B cell (primary cell): Measurements from ENCODE around the gene CTXND1. TPM values are rescaled to one million over a fixed set of nuclear protein-coding genes. Genes with fewer than 3 reads are reported as not detected.

Experiments used
- ATAC-seq: fragments of 200-7000 bp; cut with Tn5 transposase; one replicate; pipeline ENCODE4 v1.10.0; 2021; ENCODE audit warnings: low read depth, mild to moderate bottlenecking, moderate number of reproducible peaks, moderate library complexity
- CTCF ChIA-PET: fragments of 350-600 bp; sonication (Branson Sonifier 250); formaldehyde crosslinking; loops from one replicate; lab custom pipeline; 2021; ENCODE audit warnings: antibody characterized with exemption, inconsistent platforms; lab: Charles Lee
- POLR2A ChIA-PET: fragments of 350-600 bp; sonication (Branson Sonifier 250); formaldehyde crosslinking; loops from one replicate; lab custom pipeline; 2021; ENCODE audit warnings: antibody characterized with exemption; lab: Charles Lee
- DNase-seq: peaks from one replicate; pipeline ENCODE4 v3.0.0; 2013
- H2AFZ ChIP-seq: 2 replicates; pipeline ENCODE4 v1.6.1; 2012; ENCODE audit warnings: mild to moderate bottlenecking, low read depth, low read length; ENCODE audit not compliant: insufficient read depth, poor library complexity, severe bottlenecking
- H3K27ac ChIP-seq, 2 donors: 1 replicate in 1 of 2; 2 replicates in 1 of 2; pipeline ENCODE4 v1.5.1; 2012 to 2013; ENCODE audit warnings: low read length in 2 of 2, mild to moderate bottlenecking in 2 of 2, moderate library complexity in 1 of 2
- H3K27me3 ChIP-seq, 4 experiments: fragments of 200-600 bp in 1 of 4; sonication (generic) in 1 of 4; replicated peaks in 1 of 4; 1 replicate in 2 of 4; 2 replicates in 2 of 4; pipeline versions ENCODE4 v1.6.1 to v1.7.0; 2013 to 2016; ENCODE audit warnings: low read length in 3 of 4, mild to moderate bottlenecking in 2 of 4, mixed read lengths in 1 of 4, moderate library complexity in 1 of 4; ENCODE audit not compliant: insufficient read depth in 4 of 4, control insufficient read depth in 3 of 4; ENCODE audit errors: control extremely low read depth in 1 of 4
- H3K36me3 ChIP-seq, 2 experiments: replicated peaks in 1 of 2; 1 replicate in 1 of 2; 2 replicates in 1 of 2; pipeline versions ENCODE4 v1.6.1 to v1.7.1; 2013; ENCODE audit warnings: low read length in 1 of 2; ENCODE audit not compliant: insufficient read depth in 2 of 2, control insufficient read depth in 1 of 2; ENCODE audit errors: control extremely low read depth in 1 of 2, extremely low read depth in 1 of 2
- H3K4me1 ChIP-seq, 2 donors: fragments of 200-600 bp in 1 of 2; sonication (generic) in 1 of 2; 1 replicate in 1 of 2; 2 replicates in 1 of 2; pipeline versions ENCODE4 v1.5.1 to v1.6.1; 2013 to 2017; ENCODE audit warnings: low read length in 2 of 2; ENCODE audit not compliant: control insufficient read depth in 2 of 2, insufficient read depth in 2 of 2
- H3K4me2 ChIP-seq: replicated peaks from 2 replicates; pipeline ENCODE3; 2012; ENCODE audit warnings: mild to moderate bottlenecking, low read depth, low read length; ENCODE audit not compliant: poor library complexity, severe bottlenecking
- H3K4me3 ChIP-seq, 5 experiments: fragments of 200-600 bp in 1 of 5; sonication (generic) in 1 of 5; 1 replicate in 3 of 5; 2 replicates in 2 of 5; pipeline versions ENCODE4 v1.5.1 to v1.7.0; 2011 to 2016; ENCODE audit warnings: low read length in 4 of 5, mild to moderate bottlenecking in 4 of 5, low read depth in 2 of 5, control low read depth in 1 of 5, moderate library complexity in 1 of 5; ENCODE audit not compliant: insufficient read depth in 1 of 5; ENCODE audit errors: control extremely low read depth in 1 of 5, extremely low read depth in 1 of 5
- H3K79me2 ChIP-seq: fragments of 200-600 bp; sonication (generic); one replicate; pipeline ENCODE4 v1.6.0; 2016; ENCODE audit warnings: low read length; ENCODE audit not compliant: control insufficient read depth, insufficient read depth
- H3K9ac ChIP-seq: fragments of 200-600 bp; sonication (generic); 2 replicates; pipeline ENCODE4 v1.6.1; 2017; ENCODE audit warnings: mild to moderate bottlenecking, low read length, moderate library complexity
- H3K9me3 ChIP-seq, 3 donors: one replicate each; pipeline versions ENCODE4 v1.6.1 to v1.7.1; 2013; ENCODE audit warnings: low read length in 2 of 3; ENCODE audit not compliant: control insufficient read depth in 2 of 3, insufficient read depth in 1 of 3; ENCODE audit errors: control extremely low read depth in 1 of 3
- H4K20me1 ChIP-seq: 2 replicates; pipeline ENCODE4 v1.6.0; 2012; ENCODE audit warnings: mild to moderate bottlenecking, low read length; ENCODE audit not compliant: insufficient read depth, control insufficient read depth, poor library complexity, severe bottlenecking
- H3K27ac Mint-ChIP-seq: one replicate; pipeline ENCODE4 v1.8.0; 2021; ENCODE audit warnings: mixed read lengths
- H3K27me3 Mint-ChIP-seq: one replicate; pipeline ENCODE4 v1.8.0; 2021; ENCODE audit warnings: mixed read lengths
- H3K4me1 Mint-ChIP-seq: one replicate; pipeline ENCODE4 v1.8.0; 2021; ENCODE audit warnings: mixed read lengths
- H3K4me3 Mint-ChIP-seq: one replicate; pipeline ENCODE4 v1.8.0; 2021; ENCODE audit warnings: mixed read lengths
- H3K9me3 Mint-ChIP-seq: one replicate; pipeline ENCODE4 v1.8.0; 2022; ENCODE audit warnings: mixed read lengths; ENCODE audit not compliant: insufficient read depth
- CTCF ChIP-seq: fragments of 200-600 bp; IDR thresholded peaks from one replicate; pipeline ENCODE4 v1.8.0; 2022; ENCODE audit warnings: antibody characterized with exemption, mild to moderate bottlenecking
- EZH2 ChIP-seq: IDR thresholded peaks from 2 replicates; pipeline ENCODE4 v1.6.1; 2012; ENCODE audit warnings: borderline replicate concordance, low read depth, mild to moderate bottlenecking, moderate library complexity, low read length; ENCODE audit not compliant: insufficient read depth, poor library complexity, severe bottlenecking
- WGBS: methylation state at CpG from one replicate; pipeline ENCODE4 v1.1.5; 2013; ENCODE audit warnings: missing lambda C conversion rate; ENCODE audit not compliant: insufficient coverage; 5-methylcytosine and 5-hydroxymethylcytosine counted together
- intact Hi-C: fragments of 100-400 bp; cut with micrococcal nuclease; formaldehyde crosslinking; loops from one replicate; pipeline ENCODE4 v1.10.0; 2022
- polyA plus RNA-seq: library from polyadenylated mRNA; depleted of rRNA; stranded (reverse); fragments of >200 nt; gene quantifications from 2 replicates; pipeline ENCODE4 v1.2.3, GENCODE V29; 2012
- total RNA-seq, 2 donors: library from RNA; stranded (reverse); fragments of 120-200 nt in 1 of 2; gene quantifications; 1 replicate in 1 of 2; 2 replicates in 1 of 2; pipeline versions ENCODE4 v1.2.3 to v1.2.4, GENCODE V29; 2013 to 2022

Gene CTXND1
- total and polyA plus RNA-seq, 2 donors (not counting 1 experiment from before 2014, with no cell fraction given): not detected

- Histone ChIP-seq H3K79me2 (no peaks in the 10 kb centered on the region), H3K9ac (peak within 1 kb of the TSS; percentile 73), H3K9me3 (no peaks in the 10 kb centered on the region), H3K4me1 (peaks cover 8 to 11% of the 10 kb centered on the region in 2 donors), H3K36me3 (no peaks in the 10 kb centered on the region), H3K27me3 (no peaks in the 10 kb centered on the region), H3K4me2 (peak within 1 kb of the TSS; percentile 94), H4K20me1 (no peaks in the 10 kb centered on the region), H3K4me3 (peak within 1 kb of the TSS; percentile 58 to 89 (median 77)), H3K27ac (peak within 1 kb of the TSS in 1 of 2 donors; percentile 38), H2AFZ (peak within 1 kb of the TSS; percentile 85)
- ChIA-PET CTCF (interaction anchor here (1.0 to 2.0 kb wide), 2 partner anchors 93 to 94 kb away, joined by 3 to 4 read pairs; partner anchors contain the start of gene ZFAND6), POLR2A (interaction anchor here (2.0 kb wide), 1 partner anchor 94 kb away, joined by 10 read pairs; the partner anchor contains the start of gene ZFAND6)
- peak; percentile 64 for DNase-seq
- Mint-ChIP-seq H3K27me3 (no peaks in the 10 kb centered on the region), H3K27ac (peak within 1 kb of the TSS; percentile 62), H3K4me1 (peaks cover 21% of the 10 kb centered on the region), H3K4me3 (peak within 1 kb of the TSS; percentile 94), H3K9me3 (no peaks in the 10 kb centered on the region)
- TF ChIP-seq CTCF: no peak
- no peak for TF ChIP-seq EZH2
- intact Hi-C loops: loop anchor here (1.0 to 5.0 kb wide), 6 partner anchors 94 to 842 kb away; partner anchors contain the start of genes TMED3 and ZFAND6
- 1% methylated on average over 34 of the region's 45 CpGs for WGBS
- ATAC-seq: peak; percentile 52
Observed at GRCh38 chr15:80152896-80153876, 98.8 kb downstream of the CTXND1 start, which contains the start of gene FAH. TSS of gene FAH (plus strand) at chr15:80152999. CDS start at chr15:80153055, 56 bp downstream.
